ENCODE data around the gene RYR2.

DNA sequence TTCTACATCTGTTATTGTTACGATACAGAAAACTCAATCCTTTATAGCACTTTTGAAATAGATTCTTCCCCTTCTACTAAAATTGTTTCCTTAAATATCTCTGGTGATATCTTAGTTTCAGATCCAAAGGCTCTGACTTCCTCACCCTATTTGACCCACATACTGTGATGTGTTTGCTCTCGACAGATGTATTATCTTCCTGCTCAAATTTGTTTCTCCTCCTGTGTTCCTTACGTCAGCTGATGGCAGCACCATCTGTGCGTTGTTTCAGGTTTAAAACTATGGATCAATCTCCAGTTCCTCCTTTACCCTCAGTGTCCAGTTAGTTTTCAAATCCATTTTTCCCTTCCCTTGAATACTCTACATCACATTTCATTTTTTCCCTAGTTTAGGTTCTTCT, 274.4 kb downstream of the RYR2 start:
- TF ChIP-seq, protein P1, sequence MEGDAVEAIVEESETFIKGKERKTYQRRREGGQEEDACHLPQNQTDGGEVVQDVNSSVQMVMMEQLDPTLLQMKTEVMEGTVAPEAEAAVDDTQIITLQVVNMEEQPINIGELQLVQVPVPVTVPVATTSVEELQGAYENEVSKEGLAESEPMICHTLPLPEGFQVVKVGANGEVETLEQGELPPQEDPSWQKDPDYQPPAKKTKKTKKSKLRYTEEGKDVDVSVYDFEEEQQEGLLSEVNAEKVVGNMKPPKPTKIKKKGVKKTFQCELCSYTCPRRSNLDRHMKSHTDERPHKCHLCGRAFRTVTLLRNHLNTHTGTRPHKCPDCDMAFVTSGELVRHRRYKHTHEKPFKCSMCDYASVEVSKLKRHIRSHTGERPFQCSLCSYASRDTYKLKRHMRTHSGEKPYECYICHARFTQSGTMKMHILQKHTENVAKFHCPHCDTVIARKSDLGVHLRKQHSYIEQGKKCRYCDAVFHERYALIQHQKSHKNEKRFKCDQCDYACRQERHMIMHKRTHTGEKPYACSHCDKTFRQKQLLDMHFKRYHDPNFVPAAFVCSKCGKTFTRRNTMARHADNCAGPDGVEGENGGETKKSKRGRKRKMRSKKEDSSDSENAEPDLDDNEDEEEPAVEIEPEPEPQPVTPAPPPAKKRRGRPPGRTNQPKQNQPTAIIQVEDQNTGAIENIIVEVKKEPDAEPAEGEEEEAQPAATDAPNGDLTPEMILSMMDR (IDR thresholded peaks at IDR 0.05): no peak
- no peak for TF ChIP-seq POLR2A (IDR thresholded peaks at IDR 0.05)
